HG03039 (cell line): Measurements from ENCODE around the gene GLI3.

Experiments
- ATAC-seq: cut with Tn5 transposase; IDR thresholded peaks from one replicate; pipeline ENCODE4 v1.9.1; 2021; ENCODE audit warnings: mild to moderate bottlenecking, moderate library complexity; ENCODE audit not compliant: unreplicated experiment

GLI3 gene

GRCh38 chr7:42090056-42090455 lies 147.0 kb downstream of the GLI3 start:
- no peak for ATAC-seq

- no peak for ATAC-seq
Observed at GRCh38 chr7:42087616-42088015, 149.4 kb downstream of the GLI3 start.

GRCh38 chr7:42085531-42085930 lies 151.5 kb downstream of the GLI3 start:
- no peak for ATAC-seq

GRCh38 chr7:42084263-42084662 lies 152.7 kb downstream of the GLI3 start:
- ATAC-seq = no peak

GRCh38 chr7:42083284-42083683 lies 153.7 kb downstream of the GLI3 start:
- no peak for ATAC-seq

GRCh38 chr7:42082144-42082543 lies 154.9 kb downstream of the GLI3 start:
- ATAC-seq = no peak

GRCh38 chr7:42081671-42082070 lies 155.3 kb downstream of the GLI3 start:
- no peak for ATAC-seq

- no peak for ATAC-seq
Observed at GRCh38 chr7:42080841-42081586, 156.0 kb downstream of the GLI3 start.

GRCh38 chr7:42077271-42078135 lies 159.5 kb downstream of the GLI3 start:
- no peak for ATAC-seq

GRCh38 chr7:42076870-42077269 lies 160.1 kb downstream of the GLI3 start:
- ATAC-seq = no peak

GRCh38 chr7:42075418-42075817 lies 161.6 kb downstream of the GLI3 start:
- no peak for ATAC-seq

GRCh38 chr7:42074076-42074475 lies 162.9 kb downstream of the GLI3 start:
- no peak for ATAC-seq

- no peak for ATAC-seq
Observed at GRCh38 chr7:42071372-42072261, 165.4 kb downstream of the GLI3 start.

GRCh38 chr7:42070068-42070467 lies 166.9 kb downstream of the GLI3 start:
- no peak for ATAC-seq

GRCh38 chr7:42069590-42069989 lies 167.4 kb downstream of the GLI3 start:
- no peak for ATAC-seq

- ATAC-seq = no peak
Observed at GRCh38 chr7:42068554-42069280, 168.3 kb downstream of the GLI3 start.

GRCh38 chr7:42065942-42066341 lies 171.1 kb downstream of the GLI3 start:
- no peak for ATAC-seq

- no peak for ATAC-seq
Observed at GRCh38 chr7:42065015-42065414, 172.0 kb downstream of the GLI3 start.

GRCh38 chr7:42064534-42064933 lies 172.5 kb downstream of the GLI3 start:
- ATAC-seq = no peak

GRCh38 chr7:42059275-42059674 lies 177.7 kb downstream of the GLI3 start:
- ATAC-seq = no peak
